Astrocyte of the cerebellum (primary cell): ENCODE measurements around the gene IRF8.

Source experiments
- DNase-seq: peaks from one replicate; pipeline ENCODE4 v3.0.0-alpha.2; 2011; ENCODE audit warnings: low read depth
- H3K4me3 ChIP-seq: 2 replicates; pipeline ENCODE4 v1.5.1; 2011; ENCODE audit warnings: mild to moderate bottlenecking, low read depth, low read length, moderate library complexity
- CTCF ChIP-seq: IDR thresholded peaks from 2 replicates; pipeline ENCODE4 v1.5.1; 2012; ENCODE audit warnings: low read length, low read depth, moderate library complexity, mild to moderate bottlenecking; ENCODE audit errors: missing control alignments
- in situ Hi-C: cut with HindIII; loops from 2 replicates; pipeline ENCODE4 v1.10.0; 2017; ENCODE audit warnings: low sequenced_read_pairs

IRF8 gene

DNA sequence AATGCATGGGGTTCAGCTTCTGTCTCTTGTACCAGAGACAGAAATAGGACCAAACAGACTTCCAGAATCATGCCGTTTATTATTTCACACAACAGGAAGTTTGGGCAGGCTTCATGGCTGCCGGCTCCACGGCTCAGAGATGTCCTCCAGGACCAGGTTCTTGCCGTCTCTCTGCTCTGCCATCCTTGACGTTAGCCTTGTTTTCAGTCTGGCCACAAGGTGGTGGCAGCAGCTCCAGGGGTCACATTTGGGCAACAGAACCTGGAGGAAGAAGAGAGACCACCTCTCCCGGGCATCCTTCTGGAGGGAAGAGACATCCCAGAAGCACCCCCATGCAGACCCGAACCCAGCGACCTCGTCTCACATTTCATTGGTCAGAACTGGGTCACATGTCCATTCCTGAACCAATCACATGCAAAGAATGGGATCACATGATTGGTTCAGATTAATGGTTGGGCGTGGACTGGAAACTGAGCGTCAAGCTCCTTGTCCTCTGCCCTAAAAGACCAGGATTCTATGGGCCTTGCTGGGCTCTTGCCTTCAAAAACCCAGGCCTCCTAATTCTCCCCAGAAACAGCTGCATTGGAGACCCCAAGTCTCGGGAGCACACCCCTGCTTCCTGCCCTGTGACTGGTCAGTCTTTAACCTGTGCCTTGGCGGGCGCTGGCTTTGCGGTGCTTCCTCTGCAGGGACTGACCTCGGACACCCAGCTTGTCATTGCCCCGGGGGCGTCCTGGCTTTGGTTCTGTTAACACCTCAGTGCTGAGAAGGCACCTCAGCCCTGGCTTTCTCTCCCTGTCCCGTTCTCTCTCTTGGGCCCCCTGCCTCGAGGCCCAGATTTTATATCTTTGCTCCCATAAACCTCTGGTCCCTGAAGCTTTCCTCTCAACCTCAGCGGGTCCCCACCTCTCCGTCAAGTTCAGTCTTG lies 63.3 kb downstream of the IRF8 start:
- in situ Hi-C loops: no loop called here
- no peak overlapping the region for H3K4me3 ChIP-seq
- TF ChIP-seq CTCF: no peak
- no peak for DNase-seq

- TF ChIP-seq CTCF: no peak
- no peak overlapping the region for H3K4me3 ChIP-seq
- in situ Hi-C loops: no loop called here
- DNase-seq: no peak
Measured at GRCh38 chr16:85963753-85964285, 64.9 kb downstream of the IRF8 start.

GRCh38 chr16:85965125-85965524 lies 66.2 kb downstream of the IRF8 start:
- no peak overlapping the region for H3K4me3 ChIP-seq
- in situ Hi-C loops: no loop called here
- DNase-seq: no peak
- no peak for TF ChIP-seq CTCF

GRCh38 chr16:85967111-85967510 lies 68.1 kb downstream of the IRF8 start:
- no peak for DNase-seq

GRCh38 chr16:85968041-85968920 lies 69.3 kb downstream of the IRF8 start:
- in situ Hi-C loops: no loop called here
- no peak for DNase-seq
- no peak overlapping the region for H3K4me3 ChIP-seq
- TF ChIP-seq CTCF: no peak

More at GRCh38 chr16:85967111-85967510, 68.1 kb downstream of the IRF8 start:
- H3K4me3 ChIP-seq: no peak overlapping the region
- no peak for TF ChIP-seq CTCF
- in situ Hi-C loops: no loop called here

DNA sequence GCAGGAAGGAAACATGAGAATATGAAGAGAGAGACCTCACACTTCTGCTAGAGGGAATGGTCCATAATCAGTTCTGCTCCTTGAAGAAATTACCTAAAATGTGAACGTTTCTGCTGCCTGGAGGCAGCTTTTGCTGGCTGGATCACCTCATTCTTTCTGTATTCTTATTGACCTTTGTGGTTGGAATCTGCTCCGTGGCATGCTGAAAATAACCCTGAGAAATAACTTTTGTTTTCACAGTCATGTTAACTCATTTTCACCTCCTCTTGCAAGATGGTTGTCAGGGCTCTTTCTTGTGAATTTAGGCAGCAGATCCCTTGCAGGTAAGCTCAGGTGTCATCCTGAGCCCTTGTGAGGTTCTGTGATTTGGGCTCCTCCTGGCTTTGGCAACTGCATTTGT lies 70.2 kb downstream of the IRF8 start:
- no peak for TF ChIP-seq CTCF
- peak; percentile 29 for DNase-seq
- no peak overlapping the region for H3K4me3 ChIP-seq
- in situ Hi-C loops: no loop called here
